HG03097 (cell line): Measurements from ENCODE around the gene MAPRE3.

Source experiments
- ATAC-seq: cut with Tn5 transposase; IDR thresholded peaks from one replicate; pipeline ENCODE4 v1.9.1; 2021; ENCODE audit not compliant: unreplicated experiment, low FRiP score

The MAPRE3 gene

DNA sequence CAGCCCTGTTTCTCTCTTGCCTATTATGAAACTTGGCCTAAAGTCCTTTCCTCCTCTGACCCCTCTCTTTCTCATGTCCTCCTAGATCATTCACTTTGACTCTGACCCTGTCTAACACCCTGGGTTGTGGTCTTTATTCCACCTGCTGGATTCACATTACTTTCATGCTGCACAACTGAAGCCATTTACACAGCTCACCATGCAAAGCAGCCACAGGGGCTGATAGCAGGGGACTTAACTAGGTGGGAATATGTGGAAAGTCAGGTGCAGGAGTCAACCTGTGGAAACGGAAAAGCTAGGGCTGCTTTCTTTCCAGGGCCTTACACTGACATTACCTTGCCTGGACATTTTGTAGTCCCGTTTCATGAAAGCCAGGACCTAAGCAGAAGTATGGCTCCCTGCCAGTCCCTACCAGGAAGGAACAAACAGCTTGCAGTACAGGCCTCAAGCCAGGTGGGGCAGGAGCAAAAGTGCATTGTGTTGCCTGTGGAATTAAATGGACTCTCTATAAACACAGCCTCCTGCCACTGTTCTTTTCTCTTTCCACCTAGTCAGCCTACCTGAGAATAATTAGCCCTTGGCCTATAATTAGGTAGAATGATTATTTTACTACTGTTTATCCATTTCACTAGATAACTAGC, 11.8 kb downstream of the MAPRE3 start:
- no peak for ATAC-seq

DNA sequence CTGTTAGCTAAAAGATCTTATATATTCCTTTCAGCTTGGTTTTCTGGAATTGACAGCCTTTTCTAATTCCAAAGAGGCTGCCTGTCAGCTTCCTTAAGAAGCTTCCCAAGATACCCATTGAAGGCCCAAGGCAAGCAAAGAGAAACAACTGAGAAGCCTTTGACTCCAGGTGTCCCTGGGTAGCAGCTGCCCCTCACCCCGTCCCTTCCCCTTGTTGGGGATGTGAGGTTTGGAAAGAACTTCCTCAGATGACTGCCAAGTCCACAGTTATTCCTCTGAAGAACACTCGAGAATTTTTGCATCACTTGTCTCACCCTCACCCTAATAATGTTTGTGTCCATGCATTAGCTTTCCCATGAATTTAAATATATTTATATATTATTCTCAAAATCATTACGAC, 13.3 kb downstream of the MAPRE3 start:
- no peak for ATAC-seq

DNA sequence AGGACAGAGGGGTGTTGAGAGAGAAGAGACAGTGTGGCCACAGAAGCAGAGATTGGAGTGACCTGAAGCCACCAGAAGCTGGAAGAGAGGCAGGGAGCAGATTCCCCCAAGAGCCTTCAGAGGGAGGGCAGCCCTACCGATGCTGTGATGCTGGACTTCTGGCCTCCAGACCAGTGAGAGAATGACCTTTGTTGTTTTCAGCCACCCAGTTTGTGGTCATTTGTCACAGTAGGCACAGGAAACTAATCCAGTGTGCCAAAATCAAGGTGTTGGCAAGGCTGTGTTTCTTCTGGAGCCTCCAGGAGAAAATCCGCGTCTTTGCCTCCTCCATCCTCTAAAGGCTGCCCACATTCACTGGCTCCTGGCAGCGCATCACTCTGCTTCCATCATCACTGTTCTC, 15.4 kb downstream of the MAPRE3 start:
- no peak for ATAC-seq

DNA sequence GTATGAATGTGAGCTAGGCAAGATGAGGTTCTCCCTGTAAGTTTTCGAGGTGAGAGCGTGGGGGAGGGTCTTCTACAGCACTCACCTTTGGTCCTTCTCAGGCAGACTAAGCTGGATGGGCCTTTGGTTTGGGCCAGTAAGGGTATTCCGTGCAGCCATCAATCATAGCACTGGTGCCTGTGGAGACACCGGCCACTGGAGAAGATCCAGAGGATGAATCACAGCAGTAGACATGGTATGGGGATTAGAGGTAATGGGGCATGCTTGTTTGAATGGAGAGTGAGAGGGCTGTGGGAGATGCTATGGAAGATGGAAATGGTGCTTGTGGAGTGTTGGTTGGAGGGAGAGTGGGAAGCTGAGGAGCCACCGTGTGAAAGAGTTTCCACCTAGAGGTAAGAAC, 16.1 kb downstream of the MAPRE3 start:
- ATAC-seq = no peak

DNA sequence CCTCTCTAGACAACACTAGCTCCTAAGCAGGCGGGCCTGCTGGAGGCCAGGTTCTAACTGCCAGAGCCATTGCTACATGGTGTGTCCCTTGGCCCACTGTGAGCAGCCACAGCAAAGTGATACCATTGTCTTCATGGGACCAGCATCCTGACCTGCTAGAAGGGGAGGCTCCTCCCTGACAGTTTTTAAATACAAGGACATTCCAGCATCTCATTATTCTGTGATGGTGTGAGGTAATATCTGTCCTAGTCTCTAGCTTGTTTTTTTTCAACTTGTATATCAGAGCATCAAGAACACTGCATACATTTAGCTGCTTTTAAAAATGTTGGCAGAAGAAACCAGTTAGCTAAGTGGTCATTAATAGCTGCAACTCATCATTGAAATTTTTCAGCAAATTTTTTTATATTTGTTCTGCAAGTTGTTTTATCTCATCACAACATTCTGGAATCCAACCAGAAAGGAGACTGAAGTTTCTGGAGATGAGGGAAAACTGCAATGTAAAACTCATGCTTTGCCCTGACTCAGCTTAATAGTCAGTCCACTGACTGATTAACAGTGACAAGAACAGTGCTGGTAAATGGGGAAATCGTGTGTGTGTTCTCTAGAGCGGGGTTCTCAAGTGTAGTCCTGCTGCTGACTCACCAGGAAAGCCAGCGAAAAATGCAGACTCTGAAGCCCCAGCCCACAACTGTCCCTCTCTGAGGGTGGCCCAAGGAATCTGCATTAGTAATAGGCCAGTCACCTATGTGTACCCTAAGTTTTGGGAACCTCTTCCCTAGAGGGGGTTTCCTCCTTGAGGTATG, 17.8 kb downstream of the MAPRE3 start:
- no peak for ATAC-seq

DNA sequence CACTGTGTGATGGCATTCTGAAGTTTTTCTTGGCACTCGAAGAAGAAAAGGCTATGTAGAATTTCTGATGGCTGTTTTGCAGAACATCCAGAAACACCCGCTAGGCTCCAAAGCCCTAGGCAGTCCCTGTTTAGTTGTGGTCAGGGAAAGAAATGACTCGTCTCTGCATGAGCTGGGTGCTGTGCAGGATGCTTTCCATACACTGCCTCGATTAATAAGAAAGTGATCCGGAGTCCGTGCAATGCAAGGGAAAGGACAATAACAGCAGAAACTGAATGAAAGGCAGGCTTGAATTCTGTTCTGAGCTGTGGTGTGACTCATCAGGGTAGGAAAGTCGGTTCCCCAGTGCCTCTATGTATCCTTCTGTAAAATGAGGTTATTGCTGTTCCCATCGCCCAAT, 18.7 kb downstream of the MAPRE3 start:
- no peak for ATAC-seq

DNA sequence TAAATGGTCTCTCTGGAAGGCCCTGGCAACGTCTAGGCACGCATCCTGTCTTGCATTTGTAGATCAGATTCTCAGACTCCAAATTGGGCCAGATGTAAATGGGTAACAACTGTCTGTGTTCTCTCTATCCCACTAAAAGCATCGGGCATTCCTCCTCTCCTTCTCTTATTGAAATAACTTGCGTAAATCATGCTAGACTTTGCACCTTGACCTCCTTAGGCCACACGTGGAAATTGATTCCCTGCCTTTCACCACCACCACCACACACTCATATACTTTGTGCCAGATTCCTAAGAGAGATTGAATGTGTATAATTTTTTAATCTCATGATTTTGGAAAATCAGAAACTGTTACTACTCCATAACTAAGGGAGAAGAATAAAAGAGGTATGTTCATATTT, 21.3 kb downstream of the MAPRE3 start:
- no peak for ATAC-seq

DNA sequence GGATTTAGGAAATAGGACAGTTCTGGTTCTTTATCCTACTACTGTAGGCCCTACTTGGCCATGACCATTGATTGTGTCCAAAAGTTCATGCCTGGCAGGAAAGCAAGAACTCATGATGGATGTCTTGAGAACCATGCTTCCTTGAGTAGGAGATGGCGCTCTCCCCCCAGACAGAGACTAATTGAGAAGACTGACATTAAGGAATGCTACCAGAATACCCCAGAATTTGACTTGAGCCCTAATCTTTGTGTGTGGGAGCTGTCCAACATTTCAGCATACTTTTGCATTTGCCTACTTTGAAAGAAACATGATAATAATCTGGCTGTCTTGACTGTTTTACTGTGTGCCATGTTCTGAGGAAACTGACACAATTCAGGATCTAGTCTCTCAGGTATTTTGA, 23.3 kb downstream of the MAPRE3 start:
- ATAC-seq = no peak

DNA sequence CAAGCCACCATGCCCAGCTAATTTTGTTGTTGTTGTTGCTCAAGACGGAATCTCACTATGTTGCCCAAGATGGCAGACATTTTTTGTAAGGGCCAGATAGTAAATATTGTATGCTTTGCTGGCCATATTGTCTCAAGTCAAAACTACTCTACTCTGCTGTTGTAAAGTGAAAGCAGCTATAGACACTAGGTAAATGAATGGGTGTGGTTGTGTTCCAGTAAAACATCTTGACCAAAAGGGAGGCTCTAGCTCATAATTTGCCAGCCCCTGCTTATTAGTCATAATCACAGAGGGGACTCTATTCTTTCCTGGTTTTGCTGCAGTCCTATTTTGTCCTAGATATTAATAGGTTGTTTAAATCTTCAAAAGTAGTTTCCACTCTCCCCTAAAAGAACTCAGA, 24.5 kb downstream of the MAPRE3 start:
- no peak for ATAC-seq

DNA sequence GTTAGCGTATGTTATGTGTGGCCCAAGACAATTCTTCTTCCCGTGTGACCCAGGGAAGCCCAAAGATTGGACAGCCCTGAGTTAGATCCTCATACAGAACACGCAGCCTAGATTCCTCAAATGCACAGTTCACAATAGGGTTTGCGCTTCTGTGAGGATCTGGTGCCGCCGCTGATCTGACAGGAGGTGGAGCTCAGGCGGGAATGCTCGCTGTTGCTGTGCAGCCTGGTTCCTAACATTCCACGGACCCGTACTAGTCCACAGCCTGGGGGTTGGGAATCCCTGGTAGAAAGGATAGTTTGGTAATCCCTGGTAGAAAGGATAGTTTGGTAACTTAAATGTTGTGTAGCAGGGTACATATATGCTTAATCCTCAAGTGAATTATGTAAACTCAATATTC, 27.0 kb downstream of the MAPRE3 start:
- no peak for ATAC-seq

DNA sequence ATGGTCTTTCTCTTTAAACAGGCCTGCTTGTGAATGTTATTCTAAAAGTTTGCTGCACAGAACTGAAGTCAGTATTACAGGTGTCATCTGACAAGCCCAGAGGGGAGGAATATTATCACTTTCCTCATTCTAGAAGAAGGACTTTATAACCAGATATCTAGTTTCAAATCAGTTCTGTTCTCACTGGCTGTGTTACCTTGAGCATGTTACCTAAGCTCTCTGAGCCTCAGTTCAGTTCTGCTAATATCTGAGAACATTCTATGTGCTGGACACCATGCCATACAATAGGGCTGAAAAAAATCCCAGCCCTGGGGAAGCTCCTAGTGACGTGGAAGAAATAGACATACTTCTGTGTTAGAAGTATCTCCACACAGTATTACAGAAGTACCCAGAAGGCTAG, 27.9 kb downstream of the MAPRE3 start:
- no peak for ATAC-seq

DNA sequence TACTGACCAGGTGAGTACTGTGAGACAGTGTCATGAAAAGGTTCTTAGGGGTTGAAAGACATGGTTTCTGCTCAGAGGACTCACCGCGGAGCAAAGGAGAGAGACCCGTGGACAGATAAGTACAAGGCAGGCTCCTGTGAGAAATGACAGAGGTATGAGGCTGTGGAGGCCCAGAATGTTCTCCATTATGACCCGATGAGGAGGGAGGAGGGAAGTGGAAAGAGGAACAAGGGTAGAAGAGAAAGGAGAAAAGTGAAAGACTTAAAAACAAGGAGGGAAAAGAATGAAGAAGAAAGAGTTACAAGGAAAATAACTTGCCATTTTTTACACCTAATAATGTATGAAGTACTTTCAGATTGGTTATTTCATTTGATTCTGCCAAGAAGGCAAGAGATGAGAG, 29.8 kb downstream of the MAPRE3 start:
- no peak for ATAC-seq

DNA sequence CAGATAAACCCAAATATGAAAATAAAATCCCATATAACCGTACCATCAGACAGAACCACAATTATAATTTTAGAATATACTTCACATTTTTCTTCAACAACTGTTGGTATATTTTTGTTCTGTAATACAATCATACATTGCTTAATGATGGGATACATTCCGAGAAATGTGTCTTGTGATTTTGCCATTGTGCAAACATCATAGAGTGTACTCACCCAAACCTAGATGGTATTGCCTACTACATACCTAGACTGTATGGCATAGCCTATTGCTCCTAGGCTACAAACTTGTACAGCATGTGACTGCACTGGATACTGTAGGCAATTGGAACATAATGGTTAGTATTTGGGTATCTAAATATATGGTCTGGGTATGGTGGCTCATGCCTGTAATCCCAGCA, 30.6 kb downstream of the MAPRE3 start:
- no peak for ATAC-seq

DNA sequence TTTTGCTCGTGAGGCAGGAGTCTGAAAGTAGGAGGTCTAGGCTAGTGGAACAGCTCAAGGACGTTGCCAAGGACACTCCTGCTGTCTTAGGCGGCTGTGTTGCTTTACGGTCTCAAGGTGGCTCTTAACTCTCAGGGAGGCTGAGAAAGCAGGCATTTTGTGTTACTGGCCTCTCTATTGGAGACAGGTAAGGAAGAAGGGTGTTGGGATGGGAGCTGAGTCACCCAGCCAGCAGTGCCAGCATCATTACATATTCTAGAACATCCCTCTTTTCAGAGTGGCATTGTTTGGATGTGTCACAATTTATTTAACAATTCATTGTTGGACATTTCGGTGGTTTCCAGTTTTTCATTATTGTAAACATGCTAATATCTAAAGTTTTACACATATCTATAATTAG, 31.5 kb downstream of the MAPRE3 start:
- ATAC-seq = no peak

DNA sequence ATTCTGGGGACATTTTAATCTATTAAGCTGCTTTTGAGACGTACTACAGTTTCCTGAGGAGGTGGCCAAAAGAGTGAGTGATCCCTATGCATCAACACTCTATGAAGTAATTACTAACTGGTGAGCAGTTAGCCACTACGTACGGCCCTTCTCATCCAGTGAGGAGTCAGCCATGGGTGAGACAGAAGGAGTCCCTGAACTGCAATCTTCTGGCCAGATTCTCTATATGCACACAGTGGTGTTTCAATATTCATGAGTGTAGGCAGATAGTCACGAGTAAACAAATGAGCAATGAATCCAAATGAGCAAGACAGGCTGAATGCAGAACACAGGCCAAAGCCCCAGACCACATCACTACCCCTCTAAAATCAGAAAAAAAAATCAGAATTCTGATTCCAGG, 32.6 kb downstream of the MAPRE3 start:
- ATAC-seq = no peak

DNA sequence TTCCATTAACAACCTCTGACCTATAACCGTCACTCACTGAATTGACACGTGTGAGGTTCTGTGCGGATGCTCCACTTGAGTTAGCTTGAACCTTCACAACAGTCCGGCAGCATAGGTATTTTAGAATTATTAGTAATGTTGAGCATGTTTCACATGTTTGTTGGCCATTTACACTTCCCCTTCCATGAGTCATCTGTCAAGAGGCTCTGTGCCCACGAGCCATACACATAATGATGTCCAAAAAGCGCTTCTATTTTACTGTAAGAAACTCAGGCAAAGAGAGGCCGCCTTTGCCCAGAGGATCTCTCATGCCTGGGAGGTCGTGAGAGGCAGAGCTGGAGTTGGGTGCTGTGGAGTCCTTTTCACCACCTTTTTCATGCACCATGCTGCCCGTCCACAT, 33.4 kb downstream of the MAPRE3 start:
- ATAC-seq = no peak

DNA sequence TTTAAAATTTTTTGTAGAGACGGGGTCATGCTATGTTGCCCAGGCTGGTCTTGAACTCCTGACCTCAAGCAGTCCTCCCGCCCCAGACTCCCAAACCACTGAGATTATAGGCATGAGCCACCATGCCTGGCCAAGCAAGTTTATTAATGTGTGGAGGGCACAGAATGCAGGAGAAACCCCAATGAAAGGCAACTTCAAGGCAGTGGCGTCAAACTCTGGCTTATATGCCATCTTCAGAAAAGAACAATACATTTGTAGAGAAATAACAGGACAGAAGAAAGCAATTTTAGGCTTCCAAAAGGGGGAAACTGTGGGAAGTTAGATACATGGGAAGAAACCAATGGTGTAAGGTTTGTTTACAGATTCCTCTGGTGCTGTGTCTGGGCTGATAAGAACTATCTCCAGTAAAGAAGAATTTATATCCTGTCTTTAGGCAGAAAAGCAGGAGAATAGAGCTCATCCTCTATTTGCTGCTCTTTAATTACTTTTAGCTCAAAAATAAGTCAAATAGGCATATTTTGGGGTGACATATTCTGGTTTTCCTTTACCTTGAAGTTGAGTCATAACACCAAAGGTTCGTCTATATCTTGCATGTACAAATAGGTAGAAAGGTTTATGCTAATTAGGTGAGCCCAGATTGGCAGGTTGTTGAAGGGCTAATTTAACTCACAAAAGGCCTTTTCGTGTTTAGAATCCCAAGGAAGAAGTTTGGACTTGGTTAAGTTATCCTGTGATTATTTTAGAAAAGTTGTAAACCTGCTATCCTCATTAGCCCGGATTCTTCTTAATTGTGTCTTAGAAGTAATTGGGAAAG, 36.4 kb downstream of the MAPRE3 start:
- ATAC-seq = no peak

DNA sequence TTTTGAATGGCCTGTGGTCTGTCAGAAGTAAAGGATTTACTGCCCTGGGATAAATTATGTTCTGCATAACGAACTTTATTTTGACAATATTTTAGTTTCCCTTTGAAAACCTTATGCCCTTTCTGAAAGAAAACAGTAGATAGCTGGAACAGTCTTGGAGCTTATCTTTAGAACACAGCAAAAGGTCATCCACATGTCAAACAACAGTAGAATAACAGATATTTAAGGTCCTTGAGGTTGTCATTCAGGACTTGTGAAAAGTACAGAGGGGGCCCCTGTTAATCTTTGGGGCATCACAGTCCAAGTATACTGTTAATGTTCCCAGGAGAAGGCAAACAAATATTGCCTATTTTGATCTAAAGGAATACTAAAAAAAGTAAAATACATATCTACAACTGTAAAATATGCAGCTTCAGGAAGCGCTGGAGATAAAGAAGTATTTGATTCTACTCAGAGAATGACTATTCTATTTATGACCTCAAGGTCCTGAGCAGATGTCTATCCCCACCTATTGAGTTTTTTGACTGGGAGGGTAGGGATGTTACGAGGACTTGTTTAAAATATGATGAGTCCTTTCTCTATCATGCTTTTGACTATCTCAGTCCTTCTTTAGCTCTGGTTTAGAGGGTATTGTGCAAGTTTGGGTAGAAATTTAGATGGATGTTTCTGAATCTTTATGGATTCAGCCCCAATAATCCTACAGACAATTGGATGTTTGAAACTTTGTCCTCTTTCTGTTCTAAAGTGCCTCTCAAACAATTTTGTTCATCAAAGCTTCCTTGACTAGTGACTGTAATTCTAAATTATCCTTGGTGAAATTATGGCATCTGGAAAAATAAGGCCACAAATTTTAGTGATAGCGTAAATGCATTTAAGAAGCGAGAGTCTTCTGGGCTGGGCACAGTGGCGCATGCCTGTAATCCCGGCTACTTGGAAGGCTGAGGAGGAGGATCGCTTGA, 37.3 kb downstream of the MAPRE3 start:
- no peak for ATAC-seq

DNA sequence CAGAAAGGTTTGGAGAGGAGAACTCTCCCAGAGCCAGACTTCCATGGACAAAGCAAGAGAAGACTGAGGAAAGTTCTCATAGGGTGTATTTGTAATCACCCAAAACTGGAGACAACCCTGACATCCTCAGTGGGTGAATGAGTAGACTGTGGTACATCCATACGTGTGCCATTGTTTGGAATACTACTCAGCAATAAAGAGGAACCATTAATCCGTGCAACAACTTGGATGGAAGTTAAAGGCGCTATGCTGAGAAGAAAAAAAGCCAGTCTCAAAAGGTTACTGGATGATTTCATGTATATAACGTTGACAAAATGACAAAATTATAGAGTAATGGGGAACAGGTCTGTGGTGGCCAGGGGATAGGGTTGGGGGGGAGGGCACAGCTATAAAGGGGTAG, 38.2 kb downstream of the MAPRE3 start:
- no peak for ATAC-seq

DNA sequence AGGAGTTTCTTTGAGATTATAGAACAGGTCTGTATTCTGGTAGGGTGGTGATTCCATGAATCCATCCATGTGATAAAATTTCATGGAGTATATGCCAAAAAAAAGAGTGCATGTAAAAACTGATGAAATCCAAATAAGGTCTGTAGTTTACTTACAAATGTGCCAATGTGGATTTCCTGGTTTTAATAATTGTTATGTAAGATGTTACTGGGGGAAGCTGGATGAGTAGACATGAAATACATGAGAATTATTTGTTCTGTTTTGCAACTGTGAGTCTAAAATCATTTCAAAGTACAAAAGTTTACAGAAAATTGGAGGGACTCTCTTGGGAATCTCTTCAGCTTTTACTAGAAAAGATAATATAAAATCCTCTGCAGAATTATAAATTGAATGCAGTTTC, 38.6 kb downstream of the MAPRE3 start:
- no peak for ATAC-seq

DNA sequence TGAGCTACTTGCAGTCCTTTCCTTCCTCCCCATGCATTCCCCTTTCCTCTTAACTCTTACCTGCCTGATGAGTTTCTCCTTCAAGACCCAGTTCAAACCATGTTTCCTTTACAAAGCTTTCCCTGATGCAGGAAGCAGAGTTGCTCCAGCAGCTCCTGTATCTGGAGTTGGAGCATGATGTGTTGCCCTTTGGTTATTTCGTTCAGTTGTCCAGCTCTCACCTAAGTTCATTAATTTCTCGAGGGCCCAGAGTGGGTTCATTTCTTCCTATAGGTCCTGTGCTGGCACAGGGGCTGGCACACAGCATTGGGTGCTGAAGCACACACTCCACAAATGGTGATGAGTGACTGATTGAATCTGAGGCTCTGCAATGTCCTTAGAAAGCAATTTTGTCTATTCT, 39.3 kb downstream of the MAPRE3 start:
- ATAC-seq = no peak
